Karpas-422 (cell line): ENCODE measurements around the gene RGS16. TPM values are rescaled to one million over a fixed set of nuclear protein-coding genes. Genes with fewer than 3 reads are reported as not detected.

Experiments used
- DNase-seq: peaks from one replicate; pipeline ENCODE4 v3.0.0-alpha.2; 2015
- H2AFZ ChIP-seq: fragments of 200-600 bp; sonication (generic); 2 replicates; pipeline ENCODE4 v1.6.1; 2014; ENCODE audit warnings: antibody characterized with exemption, low read length, mixed read lengths
- H3K27ac ChIP-seq: fragments of 200-600 bp; sonication (generic); 2 replicates; pipeline ENCODE4 v1.5.1; 2014; ENCODE audit warnings: mild to moderate bottlenecking, low read length, moderate library complexity
- H3K27me3 ChIP-seq: fragments of 200-600 bp; sonication (generic); 2 replicates; pipeline ENCODE4 v1.6.1; 2014; ENCODE audit warnings: low read length, mixed read lengths
- H3K36me3 ChIP-seq: fragments of 200-600 bp; sonication (generic); 2 replicates; pipeline ENCODE4 v1.6.1; 2014; ENCODE audit warnings: low read length, mixed read lengths; ENCODE audit not compliant: insufficient read depth
- H3K4me1 ChIP-seq: fragments of 200-600 bp; sonication (generic); 2 replicates; pipeline ENCODE4 v1.6.1; 2014; ENCODE audit warnings: mild to moderate bottlenecking, low read length, mixed read lengths
- H3K4me2 ChIP-seq: fragments of 200-600 bp; sonication (generic); 2 replicates; pipeline ENCODE4 v1.6.1; 2014; ENCODE audit warnings: low read length, low read depth, mild to moderate bottlenecking; ENCODE audit not compliant: poor library complexity, severe bottlenecking
- H3K4me3 ChIP-seq: fragments of 200-600 bp; sonication (generic); 2 replicates; pipeline ENCODE4 v1.5.1; 2014; ENCODE audit warnings: mild to moderate bottlenecking, antibody characterized with exemption, low read length, mixed read lengths
- H3K79me2 ChIP-seq: fragments of 200-600 bp; sonication (generic); 2 replicates; pipeline ENCODE4 v1.6.1; 2014; ENCODE audit warnings: mild to moderate bottlenecking, low read length, mixed read lengths
- H3K9ac ChIP-seq: fragments of 200-600 bp; sonication (generic); 2 replicates; pipeline ENCODE4 v1.6.0; 2014; ENCODE audit warnings: low read length
- H3K9me2 ChIP-seq: fragments of 200-600 bp; sonication (generic), shearing (Covaris generic); replicated peaks from 2 replicates; pipeline ENCODE4 v1.6.0; 2014; ENCODE audit warnings: mild to moderate bottlenecking, low read length, moderate library complexity; ENCODE audit not compliant: insufficient read depth
- H3K9me3 ChIP-seq: fragments of 300-700, 200-600 bp; sonication (generic); 2 replicates; pipeline ENCODE4 v1.6.1; 2014; ENCODE audit warnings: low read length, mixed read lengths
- H4K20me1 ChIP-seq: fragments of 200-600 bp; sonication (generic); 2 replicates; pipeline ENCODE4 v1.6.1; 2014; ENCODE audit warnings: mild to moderate bottlenecking, antibody characterized with exemption, low read length, low read depth; ENCODE audit not compliant: insufficient read depth
- total RNA-seq: library from RNA; depleted of rRNA; stranded (reverse); fragments of >200 nt; shearing (Covaris generic); gene quantifications from 2 replicates; pipeline ENCODE4 v1.2.3, GENCODE V29; 2014; ENCODE audit warnings: low replicate concordance

Gene RGS16
- total RNA-seq, 1 experiment from 2014 or later: 19.0 TPM

- Histone ChIP-seq H3K4me3 (no peak overlapping the region), H3K9ac (no peak overlapping the region), H3K27ac (no peak overlapping the region), H3K4me1 (peaks cover 13% of the 10 kb centered on the region), H2AFZ (no peak overlapping the region), H3K9me2 (no peaks in the 10 kb centered on the region), H3K36me3 (peaks cover 4% of the 10 kb centered on the region; the same call in 1 of the 2 replicates), H3K9me3 (no peaks in the 10 kb centered on the region), H4K20me1 (no peaks in the 10 kb centered on the region), H3K4me2 (no peak overlapping the region), H3K27me3 (no peaks in the 10 kb centered on the region), H3K79me2 (no peaks in the 10 kb centered on the region)
- no peak for DNase-seq
Measured at GRCh38 chr1:182563095-182563494, 41.1 kb downstream of the RGS16 start.

GRCh38 chr1:182561456-182561855 lies 42.7 kb downstream of the RGS16 start:
- H2AFZ ChIP-seq: no peak overlapping the region
- no peak overlapping the region for H3K9ac ChIP-seq
- H3K36me3 ChIP-seq: peaks cover 2% of the 10 kb centered on the region; the same call in 1 of the 2 replicates
- H3K27ac ChIP-seq: no peak overlapping the region
- no peaks in the 10 kb centered on the region for H4K20me1 ChIP-seq
- no peaks in the 10 kb centered on the region for H3K9me2 ChIP-seq
- no peak for DNase-seq
- H3K4me3 ChIP-seq: no peak overlapping the region
- H3K9me3 ChIP-seq: no peaks in the 10 kb centered on the region
- H3K79me2 ChIP-seq: no peaks in the 10 kb centered on the region
- no peaks in the 10 kb centered on the region for H3K27me3 ChIP-seq
- no peaks in the 10 kb centered on the region; the same call in 1 of the 2 replicates for H3K4me1 ChIP-seq
- H3K4me2 ChIP-seq: no peak overlapping the region

- Histone ChIP-seq H3K79me2 (no peaks in the 10 kb centered on the region), H3K4me2 (no peak overlapping the region), H3K9ac (no peak overlapping the region), H3K36me3 (no peaks in the 10 kb centered on the region), H2AFZ (no peak overlapping the region), H3K27ac (no peak overlapping the region), H3K27me3 (no peaks in the 10 kb centered on the region), H4K20me1 (no peaks in the 10 kb centered on the region), H3K4me3 (no peak overlapping the region), H3K9me3 (no peaks in the 10 kb centered on the region), H3K9me2 (no peaks in the 10 kb centered on the region), H3K4me1 (no peaks in the 10 kb centered on the region; the same call in 1 of the 2 replicates)
- no peak for DNase-seq
Measured at GRCh38 chr1:182560392-182560984, 43.7 kb downstream of the RGS16 start.

DNA sequence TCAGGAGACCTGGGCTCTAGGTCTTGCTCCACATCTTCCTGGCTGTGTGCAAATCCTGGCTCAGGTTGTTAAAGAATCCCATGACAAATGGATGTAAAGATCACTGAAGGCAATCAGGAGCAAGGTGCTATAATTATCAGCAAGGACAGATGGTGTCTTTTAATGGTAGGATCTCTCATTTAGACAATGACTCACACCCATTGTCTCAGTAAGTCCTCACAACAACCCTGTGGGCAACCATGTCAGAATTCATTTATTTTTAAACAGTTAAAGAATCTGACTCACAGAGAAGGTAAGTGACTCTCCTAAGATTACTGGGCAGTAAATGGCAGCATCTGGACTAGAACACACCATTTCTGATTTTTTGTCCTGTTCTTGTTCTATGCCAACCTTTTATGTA lies 47.9 kb downstream of the RGS16 start:
- Histone ChIP-seq H3K9me3 (no peaks in the 10 kb centered on the region), H3K4me2 (no peak overlapping the region), H3K4me1 (no peaks in the 10 kb centered on the region), H3K27me3 (no peaks in the 10 kb centered on the region), H3K79me2 (no peaks in the 10 kb centered on the region), H3K27ac (no peak overlapping the region), H3K4me3 (no peak overlapping the region), H3K9me2 (no peaks in the 10 kb centered on the region), H3K36me3 (no peaks in the 10 kb centered on the region), H2AFZ (no peak overlapping the region), H3K9ac (no peak overlapping the region), H4K20me1 (no peaks in the 10 kb centered on the region)
- no peak for DNase-seq

- Histone ChIP-seq H3K4me1 (no peaks in the 10 kb centered on the region), H3K4me3 (no peak overlapping the region), H3K27ac (no peak overlapping the region), H3K9ac (no peak overlapping the region), H2AFZ (no peak overlapping the region), H3K36me3 (no peaks in the 10 kb centered on the region), H3K27me3 (no peaks in the 10 kb centered on the region), H4K20me1 (no peaks in the 10 kb centered on the region), H3K9me3 (no peaks in the 10 kb centered on the region), H3K79me2 (no peaks in the 10 kb centered on the region), H3K9me2 (no peaks in the 10 kb centered on the region), H3K4me2 (no peak overlapping the region)
- DNase-seq: no peak
Measured at GRCh38 chr1:182555493-182555892, 48.7 kb downstream of the RGS16 start.

GRCh38 chr1:182552527-182552926 lies 51.7 kb downstream of the RGS16 start:
- Histone ChIP-seq H2AFZ (no peak overlapping the region), H3K79me2 (no peaks in the 10 kb centered on the region), H3K36me3 (no peaks in the 10 kb centered on the region), H3K27me3 (no peaks in the 10 kb centered on the region), H3K4me2 (no peak overlapping the region), H3K9ac (no peak overlapping the region), H3K27ac (no peak overlapping the region), H3K9me2 (no peaks in the 10 kb centered on the region), H4K20me1 (no peaks in the 10 kb centered on the region), H3K9me3 (no peaks in the 10 kb centered on the region), H3K4me3 (no peak overlapping the region), H3K4me1 (no peaks in the 10 kb centered on the region)
- no peak for DNase-seq

DNA sequence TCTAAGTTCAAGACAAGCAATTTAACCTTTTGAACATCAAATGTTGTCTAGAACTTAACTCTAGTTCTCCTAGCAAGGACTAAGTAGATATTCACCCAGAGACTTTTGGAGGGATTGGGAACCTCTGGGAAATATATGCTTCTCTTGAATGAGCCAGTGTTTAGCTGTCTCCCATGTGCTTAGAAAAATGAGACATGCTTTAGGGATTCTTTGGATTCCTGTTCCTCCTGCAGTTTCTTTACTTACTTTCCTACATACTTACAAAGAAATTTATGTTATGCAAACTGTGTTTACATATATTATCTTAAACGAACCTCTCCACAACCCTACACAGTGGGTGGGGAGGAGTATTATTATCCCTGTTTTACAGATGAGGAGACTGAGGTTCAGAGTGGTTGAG lies 54.4 kb downstream of the RGS16 start:
- no peaks in the 10 kb centered on the region for H3K9me2 ChIP-seq
- no peaks in the 10 kb centered on the region for H3K27me3 ChIP-seq
- no peak overlapping the region for H2AFZ ChIP-seq
- no peak overlapping the region for H3K9ac ChIP-seq
- H3K36me3 ChIP-seq: no peaks in the 10 kb centered on the region
- no peaks in the 10 kb centered on the region for H3K9me3 ChIP-seq
- H3K4me2 ChIP-seq: no peak overlapping the region
- H3K4me3 ChIP-seq: no peak overlapping the region
- H3K4me1 ChIP-seq: no peaks in the 10 kb centered on the region
- H3K27ac ChIP-seq: no peak overlapping the region
- DNase-seq: no peak
- no peaks in the 10 kb centered on the region for H3K79me2 ChIP-seq
- H4K20me1 ChIP-seq: no peaks in the 10 kb centered on the region

DNA sequence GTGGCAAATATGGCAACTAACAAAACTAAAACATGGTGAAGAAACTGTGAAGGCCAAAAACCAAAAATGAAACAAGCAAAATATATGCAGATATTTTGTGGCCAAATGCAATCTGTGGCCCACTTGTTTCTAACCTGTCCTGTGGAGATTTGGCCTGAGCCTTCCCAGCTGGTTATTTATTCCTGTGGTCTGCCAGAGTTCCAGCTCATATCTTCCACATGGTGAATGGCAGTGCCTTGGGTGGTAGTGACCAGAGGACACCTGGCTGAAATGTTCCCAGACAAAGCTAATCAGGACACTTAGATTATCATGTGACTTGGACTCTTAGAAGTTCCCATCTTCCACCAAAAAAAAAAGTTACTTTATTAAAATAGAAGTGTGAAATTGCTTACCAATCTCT lies 54.8 kb downstream of the RGS16 start:
- no peak overlapping the region for H3K27ac ChIP-seq
- H3K9me2 ChIP-seq: no peaks in the 10 kb centered on the region
- H3K79me2 ChIP-seq: no peaks in the 10 kb centered on the region
- H3K4me2 ChIP-seq: no peak overlapping the region
- no peak overlapping the region for H3K9ac ChIP-seq
- H4K20me1 ChIP-seq: no peaks in the 10 kb centered on the region
- H3K4me3 ChIP-seq: no peak overlapping the region
- H3K9me3 ChIP-seq: no peaks in the 10 kb centered on the region
- DNase-seq: no peak
- H3K36me3 ChIP-seq: no peaks in the 10 kb centered on the region
- no peak overlapping the region for H2AFZ ChIP-seq
- H3K4me1 ChIP-seq: no peaks in the 10 kb centered on the region
- H3K27me3 ChIP-seq: no peaks in the 10 kb centered on the region
